Gastrocnemius medialis (tissue), 4 donors: ENCODE measurements around the gene SRCAP. TPM values are rescaled to one million over a fixed set of nuclear protein-coding genes. Genes with fewer than 3 reads are reported as not detected.

Source experiments
- ATAC-seq, 2 donors: fragments of 150-250 bp; one replicate each; pipeline ENCODE4 v1.9.1; 2016
- DNase-seq, 2 donors: peaks; one replicate each; pipeline ENCODE4 v3.0.0-alpha.2; 2019
- H3K27ac ChIP-seq, 4 donors: fragments of 200-600 bp; sonication (generic); 1 replicate in 1 of 4; 2 replicates in 3 of 4; pipeline ENCODE4 v1.5.1; 2016 to 2018; ENCODE audit warnings: mild to moderate bottlenecking in 2 of 4, moderate library complexity in 1 of 4
- H3K27me3 ChIP-seq, 3 donors: fragments of 200-600 bp; sonication (generic) in 2 of 3; 1 replicate in 1 of 3; 2 replicates in 2 of 3; pipeline versions ENCODE4 v1.5.1 to v1.6.0; 2016 to 2019; ENCODE audit warnings: mild to moderate bottlenecking in 1 of 3, moderate library complexity in 1 of 3
- H3K36me3 ChIP-seq, 2 donors: fragments of 200-600 bp; sonication (generic) in 1 of 2; one replicate each; pipeline ENCODE4 v1.5.1; 2017 to 2018
- H3K4me1 ChIP-seq, 2 donors: fragments of 200-600 bp; sonication (generic) in 1 of 2; one replicate each; pipeline ENCODE4 v1.5.1; 2016 to 2017; ENCODE audit warnings: mild to moderate bottlenecking in 2 of 2
- H3K4me3 ChIP-seq, 4 donors: fragments of 200-600 bp; sonication (generic) in 3 of 4; 1 replicate in 1 of 4; 2 replicates in 3 of 4; pipeline ENCODE4 v1.5.1; 2016 to 2019; ENCODE audit warnings: mild to moderate bottlenecking in 2 of 4
- H3K9me3 ChIP-seq, 3 donors: fragments of 200-600 bp; sonication (generic) in 2 of 3; 1 replicate in 1 of 3; 2 replicates in 2 of 3; pipeline ENCODE4 v1.5.1; 2016 to 2019
- CTCF ChIP-seq, 5 experiments: fragments of 450-650 bp in 3 of 5; fragments of 200-600 bp in 2 of 5; sonication (generic) in 2 of 5; IDR thresholded peaks in 4 of 5; conservative IDR thresholded peaks in 1 of 5; 1 replicate in 4 of 5; 2 replicates in 1 of 5; pipeline ENCODE4 v1.5.1; 2016 to 2019; ENCODE audit warnings: antibody characterized with exemption in 5 of 5, mild to moderate bottlenecking in 3 of 5, moderate library complexity in 3 of 5
- POLR2A ChIP-seq, 2 donors: fragments of 450-650 bp; IDR thresholded peaks; one replicate each; pipeline ENCODE4 v1.6.1; 2017; ENCODE audit warnings: antibody characterized with exemption in 2 of 2, mild to moderate bottlenecking in 2 of 2, moderate library complexity in 2 of 2
- in situ Hi-C, 4 donors: fragments of 200-750 bp; cut with MboI; loops; one replicate each; pipeline versions ENCODE4 v1.15.0 to v1.8.0; 2017; ENCODE audit warnings: low sequenced_read_pairs in 4 of 4
- intact Hi-C: fragments of 100-400 bp; cut with DNase I; formaldehyde crosslinking; loops from one replicate; pipeline ENCODE4 v1.15.1; 2023; ENCODE audit warnings: low total_unique reads
- total RNA-seq, 4 donors: library from RNA; depleted of rRNA; stranded (reverse); fragments of >200 nt; gene quantifications; one replicate each; pipeline versions ENCODE4 v1.1.0 to v1.2.3, GENCODE V29; 2016

SRCAP gene
- total RNA-seq, 4 donors from 2014 or later, result 15.3 to 25.5 (median 21.9) TPM

GRCh38 chr16:30663038-30663437 lies 35.9 kb upstream of the SRCAP start:
- intact Hi-C loops (no loop called here), in situ Hi-C loops (no loop called here)
- no peak for TF ChIP-seq CTCF (IDR thresholded peaks at IDR 0.05 in 4 of 5, conservative IDR thresholded peaks at IDR 0.05 in 1 of 5)
- no peak for TF ChIP-seq POLR2A (IDR thresholded peaks at IDR 0.05)
- H3K36me3 ChIP-seq, result peaks cover 3 to 62% of the 10 kb centered on the region in 2 donors
- no peaks in the 10 kb centered on the region for H3K27me3 ChIP-seq
- peaks cover 22 to 23% of the 10 kb centered on the region in 2 donors for H3K4me1 ChIP-seq
- H3K4me3 ChIP-seq, result no peak overlapping the region
- no peak for DNase-seq
- ATAC-seq, result no peak
- H3K27ac ChIP-seq, result no peak overlapping the region
- H3K9me3 ChIP-seq, result no peaks in the 10 kb centered on the region

- Histone ChIP-seq H3K36me3 (peaks cover 3 to 69% of the 10 kb centered on the region in 2 donors), H3K9me3 (no peaks in the 10 kb centered on the region), H3K4me1 (peaks cover 22 to 23% of the 10 kb centered on the region in 2 donors), H3K4me3 (no peak overlapping the region), H3K27me3 (no peaks in the 10 kb centered on the region), H3K27ac (no peak overlapping the region)
- intact Hi-C loops, result no loop called here
- no peak for ATAC-seq
- no peak for DNase-seq
- TF ChIP-seq CTCF (IDR thresholded peaks at IDR 0.05 in 4 of 5, conservative IDR thresholded peaks at IDR 0.05 in 1 of 5), result no peak
- no peak for TF ChIP-seq POLR2A (IDR thresholded peaks at IDR 0.05)
- in situ Hi-C loops, result no loop called here
These were observed 35.2 kb upstream of the SRCAP start for GRCh38 chr16:30663820-30664219.

- intact Hi-C loops (no loop called here), in situ Hi-C loops (no loop called here)
- Histone ChIP-seq H3K4me3 (no peak overlapping the region), H3K27me3 (no peaks in the 10 kb centered on the region), H3K36me3 (peaks cover 3 to 78% of the 10 kb centered on the region in 2 donors), H3K27ac (no peak overlapping the region), H3K4me1 (peaks cover 22 to 23% of the 10 kb centered on the region in 2 donors), H3K9me3 (no peaks in the 10 kb centered on the region)
- ATAC-seq (no peak), DNase-seq (no peak)
- TF ChIP-seq CTCF (IDR thresholded peaks at IDR 0.05 in 4 of 5, conservative IDR thresholded peaks at IDR 0.05 in 1 of 5) (no peak), POLR2A (IDR thresholded peaks at IDR 0.05) (no peak)
These were observed 34.3 kb upstream of the SRCAP start for GRCh38 chr16:30664616-30665109.

- in situ Hi-C loops, result no loop called here
- Histone ChIP-seq H3K36me3 (peaks cover 3 to 84% of the 10 kb centered on the region in 2 donors), H3K4me3 (no peak overlapping the region), H3K27me3 (no peaks in the 10 kb centered on the region), H3K4me1 (peaks cover 16 to 17% of the 10 kb centered on the region in 2 donors), H3K27ac (no peak overlapping the region), H3K9me3 (no peaks in the 10 kb centered on the region)
- intact Hi-C loops, result no loop called here
- TF ChIP-seq POLR2A (IDR thresholded peaks at IDR 0.05), result no peak
- TF ChIP-seq CTCF (IDR thresholded peaks at IDR 0.05 in 4 of 5, conservative IDR thresholded peaks at IDR 0.05 in 1 of 5), result no peak
- ATAC-seq (no peak), DNase-seq (no peak)
These were observed 33.7 kb upstream of the SRCAP start for GRCh38 chr16:30665155-30665829.
